GM12874 (cell line): ENCODE results near the gene MAX.

Experiments used
- TF ChIP-seq, protein P1 (sequence below): IDR thresholded peaks from 2 replicates; pipeline ENCODE4 v1.5.1; 2011; ENCODE audit warnings: low read depth, mild to moderate bottlenecking, control low read depth, low read length, moderate library complexity; ENCODE audit not compliant: insufficient read depth

Gene MAX

DNA sequence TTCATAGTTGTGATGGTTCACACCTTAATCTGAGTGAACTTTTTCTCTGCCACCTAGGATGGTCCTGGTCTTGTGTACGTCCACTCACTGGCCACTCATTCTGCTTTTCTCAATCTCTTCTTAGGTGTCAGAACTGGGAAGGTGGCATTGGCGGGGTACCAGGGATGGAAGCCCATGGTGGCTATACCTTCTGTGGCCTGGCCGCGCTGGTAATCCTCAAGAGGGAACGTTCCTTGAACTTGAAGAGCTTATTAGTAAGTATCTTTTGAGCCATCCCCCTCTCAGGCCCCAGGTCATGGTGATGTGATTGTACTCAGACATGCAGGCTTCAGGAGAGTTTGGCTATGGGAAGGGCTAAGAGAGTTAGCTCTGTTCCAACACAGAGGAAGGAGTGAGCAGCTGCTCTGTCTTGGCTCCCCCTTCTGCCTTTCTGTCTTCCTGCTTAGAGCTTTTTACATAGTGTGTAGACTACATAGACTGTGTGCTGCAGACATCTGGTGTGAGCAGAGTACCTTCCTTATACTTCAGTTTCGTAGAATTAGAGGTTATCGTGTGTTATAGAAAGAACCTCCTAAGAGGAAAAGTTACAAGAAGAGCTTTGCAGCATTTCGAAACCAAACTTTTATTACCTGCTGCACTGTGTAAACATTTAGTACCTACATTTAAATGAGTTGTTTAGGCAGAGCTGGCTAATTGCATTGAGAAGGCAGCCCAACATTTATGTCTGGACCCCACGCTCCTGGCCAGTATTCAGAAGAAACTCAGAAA lies 61.5 kb downstream of the MAX start:
- TF ChIP-seq, protein P1, sequence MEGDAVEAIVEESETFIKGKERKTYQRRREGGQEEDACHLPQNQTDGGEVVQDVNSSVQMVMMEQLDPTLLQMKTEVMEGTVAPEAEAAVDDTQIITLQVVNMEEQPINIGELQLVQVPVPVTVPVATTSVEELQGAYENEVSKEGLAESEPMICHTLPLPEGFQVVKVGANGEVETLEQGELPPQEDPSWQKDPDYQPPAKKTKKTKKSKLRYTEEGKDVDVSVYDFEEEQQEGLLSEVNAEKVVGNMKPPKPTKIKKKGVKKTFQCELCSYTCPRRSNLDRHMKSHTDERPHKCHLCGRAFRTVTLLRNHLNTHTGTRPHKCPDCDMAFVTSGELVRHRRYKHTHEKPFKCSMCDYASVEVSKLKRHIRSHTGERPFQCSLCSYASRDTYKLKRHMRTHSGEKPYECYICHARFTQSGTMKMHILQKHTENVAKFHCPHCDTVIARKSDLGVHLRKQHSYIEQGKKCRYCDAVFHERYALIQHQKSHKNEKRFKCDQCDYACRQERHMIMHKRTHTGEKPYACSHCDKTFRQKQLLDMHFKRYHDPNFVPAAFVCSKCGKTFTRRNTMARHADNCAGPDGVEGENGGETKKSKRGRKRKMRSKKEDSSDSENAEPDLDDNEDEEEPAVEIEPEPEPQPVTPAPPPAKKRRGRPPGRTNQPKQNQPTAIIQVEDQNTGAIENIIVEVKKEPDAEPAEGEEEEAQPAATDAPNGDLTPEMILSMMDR = no peak

DNA sequence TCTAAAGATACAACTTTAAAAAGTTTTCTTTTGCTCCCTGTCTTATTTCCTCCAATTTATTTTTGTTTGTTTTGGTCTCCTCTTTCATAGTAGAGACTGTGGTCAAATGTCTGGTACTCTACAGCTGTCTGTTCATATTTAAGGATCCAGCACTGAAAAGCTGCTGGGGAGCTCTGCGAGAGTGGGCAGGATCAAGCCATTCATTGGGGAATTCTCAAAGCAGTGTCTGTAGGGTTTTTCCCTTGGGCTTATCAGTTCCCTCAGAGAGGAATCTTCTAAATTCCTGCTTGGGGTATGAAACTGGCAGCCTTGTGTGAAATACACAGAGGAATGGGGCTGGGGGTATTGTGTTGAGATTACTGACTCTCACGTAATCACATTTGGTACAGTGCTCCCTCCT lies 63.4 kb downstream of the MAX start:
- TF ChIP-seq, protein P1 = no peak

DNA sequence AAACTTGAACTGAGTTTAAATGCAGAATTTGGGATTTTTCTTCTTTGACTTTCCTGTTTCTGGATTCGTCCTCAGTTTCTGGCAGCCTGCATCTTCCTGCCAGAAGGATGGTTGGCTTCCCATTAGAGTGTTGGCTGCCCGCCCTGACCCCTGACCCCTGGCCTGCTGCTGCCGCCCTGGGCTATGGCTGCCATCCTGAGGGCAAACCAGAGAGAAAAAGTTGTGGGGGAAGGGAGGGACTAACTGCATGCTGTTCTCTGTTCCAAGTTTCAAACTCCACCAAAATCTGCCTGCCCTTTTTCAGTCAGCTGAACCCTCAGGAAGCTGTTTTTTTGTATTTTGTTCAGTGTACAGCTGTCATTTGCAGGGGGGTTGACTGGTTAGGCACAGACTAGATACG lies 67.3 kb downstream of the MAX start:
- TF ChIP-seq, protein P1 = no peak

DNA sequence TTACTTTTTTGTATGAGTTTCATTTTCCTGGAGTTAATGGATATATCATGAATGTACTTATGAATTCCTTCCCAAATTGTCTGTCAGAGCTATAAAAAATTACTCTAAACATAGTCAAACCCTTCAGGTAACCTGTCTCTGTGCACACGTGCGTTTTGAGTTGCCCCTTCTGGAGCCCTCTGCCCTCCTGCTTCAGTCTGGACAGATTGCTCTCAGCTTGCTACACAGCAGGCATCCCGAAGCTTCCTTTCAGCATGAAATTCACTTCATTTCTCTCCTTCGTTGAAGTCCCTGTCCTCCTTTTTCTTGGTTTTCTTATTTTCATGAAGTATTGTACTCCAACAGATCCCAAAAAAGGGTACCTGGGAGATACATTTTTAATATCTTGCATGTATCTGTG lies 68.3 kb downstream of the MAX start:
- TF ChIP-seq, protein P1 = no peak

DNA sequence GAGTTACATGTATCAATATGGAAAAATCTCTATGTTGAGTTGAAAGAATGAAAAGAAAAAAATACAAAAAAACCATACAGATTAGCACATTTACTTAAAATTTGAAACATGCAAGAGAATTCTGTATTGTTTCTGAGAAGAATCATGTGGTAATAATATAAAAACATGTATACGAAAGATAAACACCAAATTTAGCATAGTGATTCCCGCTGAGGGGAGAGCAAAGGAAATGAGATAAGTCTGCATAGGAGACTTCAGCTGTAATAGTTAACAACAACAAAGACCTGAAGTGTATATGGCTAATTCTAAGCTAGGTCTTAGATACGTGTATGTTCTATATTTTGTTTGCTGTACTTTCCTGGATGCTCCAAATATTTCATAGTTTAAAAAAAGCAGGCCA lies 69.1 kb downstream of the MAX start:
- TF ChIP-seq, protein P1 = no peak

DNA sequence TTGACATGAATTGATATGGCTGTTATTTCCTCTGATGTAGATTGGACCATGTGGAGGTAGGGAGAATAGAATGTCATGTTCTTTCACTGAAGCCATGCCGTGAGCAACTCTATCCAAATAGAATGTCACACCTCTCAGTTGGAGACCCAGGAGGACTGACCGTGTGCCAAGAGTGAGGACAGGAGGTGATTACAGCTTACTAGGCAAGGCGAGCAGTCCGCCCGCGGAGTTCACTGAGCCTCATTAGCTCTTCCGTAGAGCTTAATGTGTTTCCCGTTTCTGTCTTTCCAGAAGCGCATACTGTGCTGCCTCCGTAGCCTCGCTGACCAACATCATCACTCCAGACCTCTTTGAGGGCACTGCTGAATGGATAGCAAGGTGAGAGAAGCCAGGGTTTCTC lies 70.0 kb downstream of the MAX start:
- TF ChIP-seq, protein P1 = no peak

DNA sequence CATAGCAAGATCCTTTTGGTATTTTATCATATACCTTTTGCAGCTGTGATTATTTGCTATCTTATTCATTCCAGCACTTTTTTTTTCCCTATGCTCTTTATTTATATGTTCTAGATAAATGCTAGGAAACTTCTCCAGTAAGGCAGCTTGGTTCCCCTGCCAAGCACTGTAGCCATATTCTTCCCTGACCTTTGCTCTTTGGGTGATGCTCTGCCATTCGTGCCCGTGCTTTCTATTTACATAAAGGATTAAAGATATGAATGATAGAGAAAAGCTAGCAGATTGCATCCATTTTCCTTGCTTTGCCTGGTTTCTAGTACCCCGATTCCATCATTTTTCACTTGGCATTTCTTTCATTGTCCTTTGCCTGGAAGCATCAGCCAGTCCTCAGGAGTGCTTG lies 73.4 kb downstream of the MAX start:
- TF ChIP-seq, protein P1 = no peak
